IPS-NIHi11 (cell line): ENCODE results near the gene RRP8.

Experiments used
- DNase-seq: peaks from one replicate; pipeline ENCODE4 v3.0.0; 2012; ENCODE audit warnings: mixed read lengths, low spot score

Gene RRP8

GRCh38 chr11:6568191-6568918, 35.1 kb downstream of the RRP8 start:
- DNase-seq: peak; percentile 78

- DNase-seq: no peak
Observed at GRCh38 chr11:6567371-6567745, 36.1 kb downstream of the RRP8 start.

- no peak for DNase-seq
Observed at GRCh38 chr11:6566704-6567370, 36.6 kb downstream of the RRP8 start.

DNA sequence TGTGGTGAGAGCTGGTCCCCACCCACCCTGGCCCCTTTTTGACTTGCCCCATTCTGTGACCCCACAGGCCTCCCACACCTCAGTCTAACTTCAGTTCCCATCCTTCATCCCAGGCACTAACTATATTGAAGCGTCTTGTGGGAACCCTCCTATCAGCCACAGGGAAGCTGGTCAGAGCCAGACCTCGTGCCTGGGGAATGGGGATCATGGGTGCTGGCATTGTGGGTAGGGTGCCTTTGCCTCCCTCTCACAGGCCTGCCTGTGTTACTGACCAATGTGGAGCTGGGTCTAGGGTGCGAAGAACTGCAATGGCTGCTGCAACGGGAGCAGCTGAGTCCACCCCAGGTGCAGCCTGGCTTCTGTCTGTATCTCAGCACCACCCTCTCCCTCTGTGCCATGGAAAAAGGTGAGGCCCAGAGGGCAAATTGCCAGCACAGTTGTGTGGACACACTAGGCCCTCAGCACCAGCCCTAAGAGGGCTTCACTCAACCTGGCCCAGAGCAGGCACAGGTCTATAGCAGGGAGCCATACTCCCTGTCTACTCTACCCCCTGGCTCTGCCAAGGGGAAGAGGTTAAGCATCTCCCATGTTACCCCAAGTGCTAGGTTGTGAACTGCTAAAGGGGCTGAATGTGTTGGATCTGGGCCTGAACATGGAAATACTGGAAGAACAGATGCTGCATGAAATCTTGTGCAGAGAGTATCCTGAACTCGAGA, 37.3 kb downstream of the RRP8 start:
- no peak for DNase-seq

- no peak for DNase-seq
Observed at GRCh38 chr11:6565325-6565724, 38.1 kb downstream of the RRP8 start.

GRCh38 chr11:6563667-6564066, 39.7 kb downstream of the RRP8 start:
- no peak for DNase-seq

GRCh38 chr11:6563121-6563619, 40.2 kb downstream of the RRP8 start:
- DNase-seq: no peak

GRCh38 chr11:6561288-6561687, 42.1 kb downstream of the RRP8 start:
- no peak for DNase-seq

DNA sequence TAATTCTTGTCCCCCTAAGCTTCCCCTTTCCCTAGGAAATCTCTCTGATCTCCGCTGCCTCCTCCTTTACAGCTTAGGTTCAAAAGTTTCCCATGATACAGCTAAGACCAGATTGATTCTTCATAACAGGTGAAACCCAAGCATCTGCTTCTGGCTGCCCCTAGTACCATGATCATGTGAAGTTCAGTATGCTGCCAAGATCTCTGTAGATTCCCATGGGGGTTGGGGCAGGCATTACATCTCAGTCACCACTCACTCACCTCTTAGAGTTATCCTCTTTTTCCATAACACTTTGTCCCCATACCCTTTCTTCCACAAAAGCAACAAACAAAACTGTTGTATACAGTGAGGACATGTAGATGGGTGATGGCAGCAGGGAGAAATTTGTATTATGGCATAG, 44.0 kb downstream of the RRP8 start:
- no peak for DNase-seq

DNA sequence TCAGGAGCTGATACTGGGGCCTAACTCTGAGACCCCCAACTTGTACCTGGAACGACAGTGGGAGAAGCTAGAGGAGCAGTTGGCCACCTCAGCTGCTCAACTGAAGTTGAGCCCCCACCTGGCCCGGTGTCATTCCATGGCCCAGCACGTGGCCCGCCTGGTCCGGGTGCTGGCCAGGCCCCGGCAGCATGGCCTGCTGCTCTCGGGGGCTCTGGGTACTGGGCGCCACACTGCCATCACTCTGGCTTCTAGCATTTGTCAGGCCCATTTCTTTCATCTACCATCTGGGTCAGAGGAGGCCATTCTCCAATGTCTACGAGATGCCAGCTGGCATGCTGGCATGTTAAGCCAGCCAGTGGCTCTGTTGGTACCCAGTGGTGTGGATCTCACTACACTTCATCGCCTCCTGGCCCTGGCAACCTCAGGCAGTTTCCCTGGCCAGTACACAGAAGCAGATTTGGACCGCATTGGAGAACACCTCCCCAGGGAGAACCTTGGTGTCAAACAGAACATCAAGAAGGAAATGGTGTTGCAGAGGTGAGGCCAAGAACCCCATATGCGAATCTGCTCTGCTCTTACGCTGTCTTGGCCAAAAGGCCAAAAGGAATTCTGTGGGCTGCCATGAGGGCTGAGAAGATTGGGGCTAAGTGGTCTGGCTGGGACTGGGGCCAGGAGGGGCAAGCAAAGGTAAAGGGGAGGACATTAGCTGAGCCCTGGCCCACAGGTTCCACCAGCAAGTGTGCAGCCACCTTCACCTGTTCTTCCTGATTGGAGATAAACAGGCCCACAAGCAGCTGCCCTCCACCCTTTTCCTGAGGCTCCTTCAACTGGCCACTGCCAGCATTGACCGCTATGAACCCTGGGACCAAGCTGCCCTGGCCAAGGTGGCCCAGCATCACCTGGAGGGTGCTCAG, 45.4 kb downstream of the RRP8 start:
- no peak for DNase-seq

GRCh38 chr11:6557063-6557462, 46.4 kb downstream of the RRP8 start:
- no peak for DNase-seq

GRCh38 chr11:6556139-6556949, 47.1 kb downstream of the RRP8 start:
- DNase-seq: no peak

DNA sequence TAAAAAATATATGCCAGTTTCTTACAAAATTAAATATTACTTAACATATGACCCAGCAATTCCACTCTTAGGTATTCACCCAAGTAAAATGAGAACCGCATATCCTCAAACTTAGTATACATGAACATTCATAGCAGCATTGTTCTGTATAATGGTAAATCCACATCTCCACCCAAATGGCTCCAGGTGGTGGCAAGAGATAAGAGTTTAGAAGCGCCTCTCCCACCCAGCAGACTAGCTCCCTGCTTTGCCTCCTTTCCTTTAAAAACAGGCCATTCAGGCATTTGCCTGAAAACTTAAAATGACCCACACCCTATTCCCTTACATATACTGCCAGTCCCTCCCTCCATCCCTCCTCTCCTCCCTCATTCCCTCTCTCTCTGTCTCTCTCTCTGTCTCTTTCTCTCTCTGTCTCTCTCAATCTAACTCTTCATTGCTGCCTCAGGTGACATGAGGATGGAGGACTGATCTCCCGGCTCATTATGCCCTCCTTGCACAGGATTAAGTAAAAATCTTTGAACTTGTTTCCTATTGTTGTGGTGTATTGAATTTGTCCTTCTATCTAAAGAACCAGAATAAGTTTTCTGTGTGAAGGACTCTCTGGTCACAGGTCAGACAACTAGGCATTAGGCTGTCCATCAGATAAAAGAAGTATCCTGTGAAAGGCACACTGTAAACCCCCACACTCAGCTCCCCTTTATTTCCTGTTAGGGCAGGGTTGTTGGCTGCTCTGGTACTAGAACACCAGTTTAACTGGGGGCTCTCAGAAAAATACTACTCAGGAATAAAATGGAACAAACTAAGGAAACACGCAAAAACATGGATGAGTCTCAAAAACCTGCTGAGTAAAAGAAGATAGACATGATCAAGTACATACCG, 48.3 kb downstream of the RRP8 start:
- DNase-seq: no peak

DNA sequence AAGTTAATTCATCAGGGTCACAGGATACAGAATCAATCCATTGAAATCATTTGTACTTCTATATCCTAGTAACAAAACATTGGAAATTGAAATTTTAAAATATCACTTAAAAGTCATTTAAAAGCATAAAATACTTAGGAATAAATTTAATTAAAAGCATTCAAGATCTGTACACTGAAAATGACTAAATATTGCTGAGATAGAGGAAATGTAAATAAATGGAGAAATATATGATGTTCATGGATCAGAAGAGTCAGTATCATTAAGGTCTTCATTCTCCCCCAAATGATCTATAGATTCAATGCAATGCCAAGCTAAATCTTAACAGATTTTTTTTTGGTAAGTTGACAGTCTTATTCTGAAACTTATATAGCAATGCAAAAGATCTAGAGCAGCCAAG, 49.8 kb downstream of the RRP8 start:
- no peak for DNase-seq

- no peak for DNase-seq
Observed at GRCh38 chr11:6548641-6549040, 54.8 kb downstream of the RRP8 start.

DNA sequence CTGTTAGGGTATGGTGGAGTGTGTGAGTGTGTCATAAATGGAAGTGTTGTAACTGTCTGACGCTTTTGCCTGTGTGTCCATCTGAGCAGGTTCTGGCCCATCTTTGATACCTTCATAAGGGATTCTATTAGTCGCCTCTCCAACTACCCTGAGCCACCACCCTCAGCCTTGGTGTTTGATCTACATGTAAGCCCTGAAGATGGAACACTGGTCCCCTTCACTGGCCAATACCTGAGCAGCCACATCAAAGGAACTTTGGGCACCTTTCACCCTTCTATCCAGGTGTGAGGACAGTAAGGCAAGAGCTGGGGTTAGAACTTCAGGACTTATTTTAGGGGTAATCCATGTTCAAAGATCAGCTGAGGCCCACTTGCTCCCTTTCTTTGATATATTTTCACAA, 55.3 kb downstream of the RRP8 start:
- DNase-seq: no peak

DNA sequence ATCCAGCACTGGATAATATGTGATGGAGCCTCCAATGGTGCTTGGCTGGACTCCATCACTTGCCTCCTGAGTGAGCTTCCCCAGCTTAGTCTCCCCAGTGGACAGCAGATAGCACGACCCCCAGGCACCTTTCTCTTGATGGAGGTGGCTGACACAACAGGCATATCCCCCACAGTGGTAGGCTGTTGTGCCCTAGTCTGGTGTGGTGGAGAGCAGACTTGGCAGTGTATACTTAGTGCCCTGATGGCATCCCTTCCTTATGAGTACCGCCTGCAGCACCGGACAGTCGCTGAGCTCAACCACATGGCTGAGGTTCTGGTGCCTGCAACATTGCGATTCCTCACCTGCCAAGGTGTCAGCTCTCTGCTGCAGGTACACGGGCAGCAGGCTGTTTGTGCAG, 56.2 kb downstream of the RRP8 start:
- DNase-seq: no peak

GRCh38 chr11:6546735-6547134, 56.7 kb downstream of the RRP8 start:
- DNase-seq: no peak

DNA sequence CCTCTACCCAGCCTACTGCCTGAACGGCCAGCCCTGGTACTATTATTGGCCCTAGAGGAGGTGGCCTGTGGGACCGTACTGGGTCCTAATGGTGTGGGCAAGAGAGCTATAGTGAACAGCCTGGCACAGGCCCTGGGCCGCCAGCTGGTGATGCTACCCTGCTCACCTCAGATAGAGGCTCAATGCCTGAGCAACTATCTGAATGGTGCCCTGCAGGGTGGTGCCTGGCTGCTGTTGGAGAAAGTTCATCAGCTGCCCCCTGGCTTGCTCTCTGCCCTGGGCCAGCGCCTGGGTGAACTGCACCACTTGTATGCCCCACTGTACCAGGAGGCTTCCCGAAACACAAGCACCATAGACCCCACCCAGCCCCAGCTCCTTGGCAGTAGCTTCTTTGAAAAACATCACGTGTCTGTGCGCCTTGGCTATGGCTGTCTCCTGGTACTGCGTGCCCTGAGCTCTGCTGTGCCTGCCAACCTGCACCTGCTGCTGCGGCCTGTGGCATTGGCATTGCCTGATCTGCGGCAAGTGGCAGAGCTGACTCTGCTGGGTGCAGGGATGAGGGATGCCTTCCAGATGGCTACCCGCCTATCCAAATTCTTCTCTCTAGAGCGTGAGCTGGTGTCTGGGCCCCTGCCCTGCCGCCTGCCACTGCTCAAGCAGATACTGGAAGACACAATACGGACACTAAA, 57.4 kb downstream of the RRP8 start:
- DNase-seq: no peak
